GM12892 (cell line): ENCODE data around the gene TBXAS1.

ENCODE experiments used
- DNase-seq: peaks from one replicate; pipeline ENCODE4 v3.0.0; 2011; ENCODE audit not compliant: insufficient read length
- FAIRE-seq: peaks from 2 replicates; lab custom pipeline; 2011; peaks lifted over from hg19 to GRCh38; lab: Jason Lieb, UNC
- POLR2A ChIP-seq: IDR thresholded peaks from 2 replicates; pipeline ENCODE4 v1.6.1; 2011; ENCODE audit warnings: low read depth, low read length, control low read depth
- POLR2AphosphoS5 ChIP-seq: IDR thresholded peaks from 2 replicates; pipeline ENCODE4 v1.6.1; 2011; ENCODE audit warnings: low read depth, low read length, control low read depth
- TAF1 ChIP-seq: IDR thresholded peaks from 2 replicates; pipeline ENCODE4 v1.6.1; 2011; ENCODE audit warnings: low read depth, mild to moderate bottlenecking, control low read depth, low read length, borderline replicate concordance

Gene TBXAS1

GRCh38 chr7:139993169-139993568, 164.1 kb downstream of the TBXAS1 start:
- FAIRE-seq (no peak), DNase-seq (no peak)
- TF ChIP-seq POLR2AphosphoS5: no peak
- TF ChIP-seq TAF1: no peak
- no peak for TF ChIP-seq POLR2A

GRCh38 chr7:139993592-139993991, 164.5 kb downstream of the TBXAS1 start:
- TF ChIP-seq TAF1: no peak
- no peak for TF ChIP-seq POLR2AphosphoS5
- no peak for TF ChIP-seq POLR2A
- FAIRE-seq (no peak), DNase-seq (no peak)

- DNase-seq (no peak), FAIRE-seq (no peak)
- TF ChIP-seq POLR2AphosphoS5: no peak
Measured at GRCh38 chr7:139994356-139994755, 165.3 kb downstream of the TBXAS1 start.

GRCh38 chr7:139995017-139995915, 166.2 kb downstream of the TBXAS1 start:
- TF ChIP-seq POLR2AphosphoS5 (no peak), TAF1 (no peak), POLR2A (no peak)
- DNase-seq (no peak), FAIRE-seq (no peak)

GRCh38 chr7:139998572-139998971, 169.5 kb downstream of the TBXAS1 start:
- FAIRE-seq (no peak), DNase-seq (no peak)
- TF ChIP-seq POLR2AphosphoS5: no peak

- no peak for DNase-seq
- no peak for TF ChIP-seq POLR2A
- no peak for TF ChIP-seq TAF1
- no peak for TF ChIP-seq POLR2AphosphoS5
- FAIRE-seq: no peak
Measured at GRCh38 chr7:139999516-139999915, 170.5 kb downstream of the TBXAS1 start.

GRCh38 chr7:140000666-140001268, 171.7 kb downstream of the TBXAS1 start:
- no peak for FAIRE-seq
- TF ChIP-seq POLR2A (no peak), POLR2AphosphoS5 (no peak), TAF1 (no peak)
- no peak for DNase-seq

GRCh38 chr7:140003913-140004382, 174.9 kb downstream of the TBXAS1 start:
- FAIRE-seq: peak; percentile 56
- no peak for TF ChIP-seq TAF1
- no peak for TF ChIP-seq POLR2A
- no peak for TF ChIP-seq POLR2AphosphoS5
- DNase-seq: peak; percentile 54

GRCh38 chr7:140004672-140005071, 175.6 kb downstream of the TBXAS1 start:
- no peak for FAIRE-seq
- no peak for DNase-seq
- TF ChIP-seq TAF1 (no peak), POLR2A (no peak), POLR2AphosphoS5 (no peak)

- DNase-seq: no peak
- TF ChIP-seq POLR2AphosphoS5 (no peak), POLR2A (no peak), TAF1 (no peak)
- no peak for FAIRE-seq
Measured at GRCh38 chr7:140005341-140005740, 176.3 kb downstream of the TBXAS1 start.

GRCh38 chr7:140005754-140006503, 176.9 kb downstream of the TBXAS1 start:
- FAIRE-seq: no peak
- TF ChIP-seq TAF1: no peak
- no peak for DNase-seq
